HCT116 (cell line): ENCODE measurements around the gene GNAI2.

ENCODE experiments used
- CEBPB ChIP-seq: IDR thresholded peaks from 2 replicates; pipeline ENCODE4 v1.6.1; 2012; ENCODE audit warnings: low read depth
- ELF1 ChIP-seq: IDR thresholded peaks from 2 replicates; pipeline ENCODE4 v1.6.1; 2012; ENCODE audit warnings: low read depth, borderline replicate concordance
- EZH2 ChIP-seq: fragments of 200-600 bp; sonication (generic); IDR thresholded peaks from 2 replicates; pipeline ENCODE4 v1.6.1; 2017; ENCODE audit warnings: antibody characterized with exemption, mixed run types
- EZH2phosphoT487 ChIP-seq: fragments of 200-600 bp; IDR thresholded peaks from 2 replicates; pipeline ENCODE4 v1.6.1; 2018; ENCODE audit warnings: antibody characterized with exemption, borderline replicate concordance
- JUND ChIP-seq: IDR thresholded peaks from 2 replicates; pipeline ENCODE4 v1.6.1; 2012
- POLR2A ChIP-seq: IDR thresholded peaks from 2 replicates; pipeline ENCODE4 v1.7.0; 2011; ENCODE audit warnings: borderline replicate concordance; ENCODE audit not compliant: insufficient read depth, insufficient read length; ENCODE audit errors: extremely low read depth
- POLR2AphosphoS5 ChIP-seq: IDR thresholded peaks from 2 replicates; pipeline ENCODE4 v1.6.1; 2011; ENCODE audit warnings: mild to moderate bottlenecking, low read depth, low read length, moderate library complexity
- RAD21 ChIP-seq: IDR thresholded peaks from 2 replicates; pipeline ENCODE4 v1.6.1; 2012; ENCODE audit warnings: low read depth, mild to moderate bottlenecking
- SIN3A ChIP-seq: IDR thresholded peaks from 2 replicates; pipeline ENCODE4 v1.6.1; 2012; ENCODE audit warnings: low read depth
- ZNF274 ChIP-seq: fragments of 200-500 bp; sonication (Bioruptor generic); IDR thresholded peaks from 2 replicates; pipeline ENCODE4 v1.6.1; 2014; ENCODE audit warnings: mild to moderate bottlenecking, low read depth, low read length, inconsistent platforms
- TF ChIP-seq, protein P1 (sequence below): IDR thresholded peaks from 2 replicates; pipeline ENCODE4 v1.6.1; 2012
- TF ChIP-seq, protein P2 (sequence below), 3 experiments: fragments of 200-600 bp in 1 of 3; sonication (generic) in 1 of 3; IDR thresholded peaks in 2 of 3; conservative IDR thresholded peaks in 1 of 3; 2 replicates each; pipeline ENCODE4 v1.5.1; 2012 to 2017; ENCODE audit warnings: low read depth in 2 of 3, low read length in 2 of 3, antibody characterized with exemption in 1 of 3, borderline replicate concordance in 1 of 3, control low read depth in 1 of 3, mild to moderate bottlenecking in 1 of 3, mixed read lengths in 1 of 3, mixed run types in 1 of 3, moderate library complexity in 1 of 3; ENCODE audit not compliant: insufficient read depth in 1 of 3

DNA sequence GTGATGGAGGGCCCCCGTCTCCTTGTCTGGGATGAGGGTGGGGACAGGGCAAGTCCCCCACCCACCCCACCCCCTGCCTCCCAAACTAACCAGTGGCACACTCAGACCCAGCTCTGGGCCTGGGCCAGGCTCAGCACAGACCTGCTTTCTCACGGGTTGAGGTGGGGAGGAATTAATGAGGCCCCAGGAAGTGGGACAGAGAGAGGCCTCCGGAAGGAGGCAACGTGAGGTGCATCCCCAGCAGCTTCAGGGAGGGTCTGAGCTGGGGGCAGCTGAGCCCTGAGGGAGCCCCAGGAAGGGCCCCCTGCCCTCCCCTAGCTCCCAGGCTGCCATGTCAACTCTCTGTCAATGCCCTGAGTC is 15.0 kb upstream of the GNAI2 start:
- TF ChIP-seq CEBPB (no peak), POLR2A (no peak), JUND (no peak), POLR2AphosphoS5 (no peak), EZH2phosphoT487 (no peak), SIN3A (no peak), EZH2 (no peak), RAD21 (no peak), ZNF274 (no peak), ELF1 (no peak)
- TF ChIP-seq, protein P1, sequence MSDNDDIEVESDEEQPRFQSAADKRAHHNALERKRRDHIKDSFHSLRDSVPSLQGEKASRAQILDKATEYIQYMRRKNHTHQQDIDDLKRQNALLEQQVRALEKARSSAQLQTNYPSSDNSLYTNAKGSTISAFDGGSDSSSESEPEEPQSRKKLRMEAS, result no peak
- TF ChIP-seq, protein P2, sequence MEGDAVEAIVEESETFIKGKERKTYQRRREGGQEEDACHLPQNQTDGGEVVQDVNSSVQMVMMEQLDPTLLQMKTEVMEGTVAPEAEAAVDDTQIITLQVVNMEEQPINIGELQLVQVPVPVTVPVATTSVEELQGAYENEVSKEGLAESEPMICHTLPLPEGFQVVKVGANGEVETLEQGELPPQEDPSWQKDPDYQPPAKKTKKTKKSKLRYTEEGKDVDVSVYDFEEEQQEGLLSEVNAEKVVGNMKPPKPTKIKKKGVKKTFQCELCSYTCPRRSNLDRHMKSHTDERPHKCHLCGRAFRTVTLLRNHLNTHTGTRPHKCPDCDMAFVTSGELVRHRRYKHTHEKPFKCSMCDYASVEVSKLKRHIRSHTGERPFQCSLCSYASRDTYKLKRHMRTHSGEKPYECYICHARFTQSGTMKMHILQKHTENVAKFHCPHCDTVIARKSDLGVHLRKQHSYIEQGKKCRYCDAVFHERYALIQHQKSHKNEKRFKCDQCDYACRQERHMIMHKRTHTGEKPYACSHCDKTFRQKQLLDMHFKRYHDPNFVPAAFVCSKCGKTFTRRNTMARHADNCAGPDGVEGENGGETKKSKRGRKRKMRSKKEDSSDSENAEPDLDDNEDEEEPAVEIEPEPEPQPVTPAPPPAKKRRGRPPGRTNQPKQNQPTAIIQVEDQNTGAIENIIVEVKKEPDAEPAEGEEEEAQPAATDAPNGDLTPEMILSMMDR (IDR thresholded peaks at IDR 0.05 in 2 of 3, conservative IDR thresholded peaks at IDR 0.05 in 1 of 3; ENCODE audit: borderline replicate concordance in 1 of 3, insufficient read depth in 1 of 3, low read depth in 2 of 3, low read length in 2 of 3), result no peak
